ENCODE data around the gene RTN4R.

Gene RTN4R

GRCh38 chr22:20257212-20258020, 10.7 kb downstream of the RTN4R start:
- DNase-seq (ENCODE audit: low read depth): no peak

GRCh38 chr22:20256551-20257211, 11.4 kb downstream of the RTN4R start:
- DNase-seq (ENCODE audit: low read depth): no peak

GRCh38 chr22:20256027-20256426, 12.1 kb downstream of the RTN4R start:
- DNase-seq (ENCODE audit: low read depth): no peak

GRCh38 chr22:20254975-20255946, 12.9 kb downstream of the RTN4R start:
- DNase-seq (ENCODE audit: low read depth): no peak

- DNase-seq (ENCODE audit: low read depth): no peak
Measured at GRCh38 chr22:20253161-20253560, 15.0 kb downstream of the RTN4R start.

- DNase-seq (ENCODE audit: low read depth): no peak
Measured at GRCh38 chr22:20251981-20252380, 16.1 kb downstream of the RTN4R start.

GRCh38 chr22:20251491-20251890, 16.6 kb downstream of the RTN4R start:
- DNase-seq (ENCODE audit: low read depth): no peak

- DNase-seq (ENCODE audit: low read depth): no peak
Measured at GRCh38 chr22:20249797-20250354, 18.2 kb downstream of the RTN4R start.

GRCh38 chr22:20248461-20248978, 19.6 kb downstream of the RTN4R start:
- DNase-seq (ENCODE audit: low read depth): no peak

GRCh38 chr22:20247608-20248171, 20.4 kb downstream of the RTN4R start:
- no peak for DNase-seq (ENCODE audit: low read depth)

- DNase-seq (ENCODE audit: low read depth): no peak
Measured at GRCh38 chr22:20247010-20247505, 21.1 kb downstream of the RTN4R start.

- no peak for DNase-seq (ENCODE audit: low read depth)
Measured at GRCh38 chr22:20246368-20247009, 21.6 kb downstream of the RTN4R start.

GRCh38 chr22:20245577-20246367, 22.3 kb downstream of the RTN4R start:
- no peak for DNase-seq (ENCODE audit: low read depth)

- no peak for DNase-seq (ENCODE audit: low read depth)
Measured at GRCh38 chr22:20244691-20245576, 23.2 kb downstream of the RTN4R start.

GRCh38 chr22:20244250-20244648, 23.9 kb downstream of the RTN4R start:
- no peak for DNase-seq (ENCODE audit: low read depth)

GRCh38 chr22:20243537-20244249, 24.4 kb downstream of the RTN4R start:
- DNase-seq (ENCODE audit: low read depth): no peak

- DNase-seq (ENCODE audit: low read depth): no peak
Measured at GRCh38 chr22:20243176-20243536, 25.0 kb downstream of the RTN4R start.

Measured in HS-27A (cell line).